Measurements from ENCODE around the gene ARL2.

Gene ARL2

DNA sequence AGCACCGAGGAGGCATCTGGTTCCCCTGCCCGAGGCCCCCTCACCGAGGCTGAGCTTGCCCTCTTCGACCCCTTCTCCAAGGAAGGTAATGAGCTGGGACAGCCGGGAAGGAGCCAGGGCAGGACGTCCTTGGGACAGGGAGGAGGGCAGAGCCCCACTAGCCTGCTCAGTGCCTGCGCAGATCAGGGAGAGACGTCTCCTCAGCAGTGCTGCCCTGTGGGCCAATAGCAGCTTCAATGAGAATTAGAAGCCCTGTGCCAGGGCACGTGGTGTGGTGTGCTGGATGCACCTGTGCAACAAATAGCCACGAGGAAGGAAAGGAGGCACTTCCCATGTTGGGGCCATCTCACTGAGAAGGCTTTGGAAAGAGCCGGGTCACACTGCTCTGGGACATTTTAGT is 21.6 kb downstream of the ARL2 start:
- no peak for DNase-seq
- in situ Hi-C loops (cut with HindIII; ENCODE audit: low pct_ligation_motif_present, low sequenced_read_pairs): no loop called here
- no peak overlapping the region for H3K4me3 ChIP-seq (ENCODE audit: low read depth, low read length)
- TF ChIP-seq, protein P1, sequence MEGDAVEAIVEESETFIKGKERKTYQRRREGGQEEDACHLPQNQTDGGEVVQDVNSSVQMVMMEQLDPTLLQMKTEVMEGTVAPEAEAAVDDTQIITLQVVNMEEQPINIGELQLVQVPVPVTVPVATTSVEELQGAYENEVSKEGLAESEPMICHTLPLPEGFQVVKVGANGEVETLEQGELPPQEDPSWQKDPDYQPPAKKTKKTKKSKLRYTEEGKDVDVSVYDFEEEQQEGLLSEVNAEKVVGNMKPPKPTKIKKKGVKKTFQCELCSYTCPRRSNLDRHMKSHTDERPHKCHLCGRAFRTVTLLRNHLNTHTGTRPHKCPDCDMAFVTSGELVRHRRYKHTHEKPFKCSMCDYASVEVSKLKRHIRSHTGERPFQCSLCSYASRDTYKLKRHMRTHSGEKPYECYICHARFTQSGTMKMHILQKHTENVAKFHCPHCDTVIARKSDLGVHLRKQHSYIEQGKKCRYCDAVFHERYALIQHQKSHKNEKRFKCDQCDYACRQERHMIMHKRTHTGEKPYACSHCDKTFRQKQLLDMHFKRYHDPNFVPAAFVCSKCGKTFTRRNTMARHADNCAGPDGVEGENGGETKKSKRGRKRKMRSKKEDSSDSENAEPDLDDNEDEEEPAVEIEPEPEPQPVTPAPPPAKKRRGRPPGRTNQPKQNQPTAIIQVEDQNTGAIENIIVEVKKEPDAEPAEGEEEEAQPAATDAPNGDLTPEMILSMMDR (IDR thresholded peaks at IDR 0.05; ENCODE audit: low read depth, low read length, missing control alignments): no peak
- no peaks in the 10 kb centered on the region for H3K27me3 ChIP-seq (replicated peaks)
- H3K36me3 ChIP-seq (replicated peaks): peaks cover 12% of the 10 kb centered on the region
- no peak overlapping the region for H3K27ac ChIP-seq

DNA sequence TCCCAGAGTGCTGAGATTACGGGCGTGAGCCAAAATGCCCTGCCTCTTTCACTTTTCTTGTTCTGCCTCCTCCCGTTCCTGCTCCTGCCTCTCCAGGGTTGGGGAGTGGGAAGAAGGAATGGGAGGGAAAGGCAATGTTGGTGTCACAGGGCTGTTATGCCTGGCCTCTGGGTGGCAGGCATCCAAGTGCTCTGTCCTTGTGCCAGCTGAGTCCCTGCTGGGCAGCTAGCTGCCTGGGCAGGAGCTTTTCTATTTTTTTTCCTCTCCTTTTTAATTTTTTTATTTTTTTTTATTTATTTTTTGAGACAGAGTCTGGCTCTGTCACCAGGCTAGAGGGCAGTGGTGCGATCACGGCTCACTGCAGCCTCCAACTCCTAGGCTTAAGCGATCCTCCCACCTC is 23.0 kb downstream of the ARL2 start:
- Histone ChIP-seq H3K27me3 (replicated peaks) (no peaks in the 10 kb centered on the region), H3K27ac (no peak overlapping the region), H3K4me3 (ENCODE audit: low read depth, low read length) (no peak overlapping the region), H3K36me3 (replicated peaks) (peaks cover 12% of the 10 kb centered on the region)
- in situ Hi-C loops (cut with HindIII; ENCODE audit: low pct_ligation_motif_present, low sequenced_read_pairs): no loop called here
- TF ChIP-seq, protein P1 (IDR thresholded peaks at IDR 0.05; ENCODE audit: low read depth, low read length, missing control alignments): no peak
- no peak for DNase-seq

DNA sequence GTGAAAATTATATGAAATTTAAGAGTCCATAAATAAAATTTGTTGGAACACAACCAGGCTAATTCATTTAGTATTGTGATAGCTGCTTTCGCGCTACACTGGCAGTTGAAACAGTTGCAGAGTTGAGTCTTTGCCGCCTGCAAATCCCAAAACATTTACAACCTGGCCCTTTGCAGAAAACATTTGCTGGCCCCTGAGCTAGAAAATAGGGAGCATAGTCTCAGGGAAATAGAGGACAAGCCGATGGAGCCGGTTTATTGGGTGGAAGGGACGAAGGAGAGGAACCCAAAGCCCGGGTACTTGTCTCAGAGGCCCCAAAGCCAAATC is 26.5 kb downstream of the ARL2 start:
- DNase-seq: no peak
- TF ChIP-seq, protein P1 (IDR thresholded peaks at IDR 0.05; ENCODE audit: low read depth, low read length, missing control alignments): no peak
- H3K27ac ChIP-seq: peak overlapping the region; percentile 66
- H3K27me3 ChIP-seq (replicated peaks): no peaks in the 10 kb centered on the region
- in situ Hi-C loops (cut with HindIII; ENCODE audit: low pct_ligation_motif_present, low sequenced_read_pairs): no loop called here
- peaks cover 6% of the 10 kb centered on the region for H3K36me3 ChIP-seq (replicated peaks)
- peak overlapping the region; percentile 67 for H3K4me3 ChIP-seq (ENCODE audit: low read depth, low read length)

DNA sequence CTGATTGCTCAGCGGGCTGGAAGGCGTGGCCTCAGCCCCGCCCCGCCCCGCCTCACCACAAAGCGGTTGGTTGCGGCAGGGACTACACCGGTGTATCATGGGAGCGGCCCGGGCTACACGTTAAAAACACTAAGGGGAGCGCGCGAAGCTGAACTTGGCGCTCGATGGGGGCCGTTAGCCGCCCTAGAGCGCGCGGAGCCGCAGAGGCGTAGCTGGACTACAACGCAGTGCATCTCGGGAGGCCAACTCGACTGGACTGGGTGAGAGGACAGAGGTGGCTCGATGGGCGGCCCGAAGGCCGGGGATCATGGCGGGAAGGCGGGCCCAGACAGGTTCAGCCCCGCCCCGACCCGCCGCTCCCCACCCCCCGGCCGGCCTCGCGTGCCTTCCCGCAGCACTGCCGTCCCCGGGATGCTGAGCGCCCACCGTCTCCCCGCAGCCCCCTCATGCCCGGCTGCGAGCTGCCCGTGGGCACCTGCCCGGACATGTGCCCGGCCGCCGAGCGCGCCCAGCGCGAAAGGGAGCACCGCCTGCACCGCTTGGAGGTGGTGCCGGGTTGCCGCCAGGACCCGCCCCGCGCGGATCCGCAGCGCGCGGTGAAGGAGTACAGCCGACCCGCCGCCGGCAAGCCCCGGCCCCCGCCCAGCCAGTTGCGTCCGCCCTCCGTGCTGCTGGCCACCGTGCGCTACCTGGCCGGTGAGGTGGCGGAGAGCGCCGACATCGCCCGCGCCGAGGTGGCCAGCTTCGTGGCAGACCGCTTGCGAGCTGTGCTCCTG is 27.1 kb downstream of the ARL2 start, which contains the start of gene SAC3D1:
SAC3D1 (plus strand) TSS at position 364 of the 776 bp plus-strand sequence; CDS start at position 447, 83 bp downstream.
- no peaks in the 10 kb centered on the region for H3K27me3 ChIP-seq (replicated peaks)
- peaks cover 6% of the 10 kb centered on the region for H3K36me3 ChIP-seq (replicated peaks)
- H3K27ac ChIP-seq: peak within 1 kb of the TSS; percentile 66
- DNase-seq: peak; percentile 81
- in situ Hi-C loops (cut with HindIII; ENCODE audit: low pct_ligation_motif_present, low sequenced_read_pairs): no loop called here
- TF ChIP-seq, protein P1 (IDR thresholded peaks at IDR 0.05; ENCODE audit: low read depth, low read length, missing control alignments): no peak
- H3K4me3 ChIP-seq (ENCODE audit: low read depth, low read length): peak within 1 kb of the TSS; percentile 67

GRCh38 chr11:65042891-65043290 is 28.9 kb downstream of the ARL2 start:
- H3K27ac ChIP-seq: no peak overlapping the region
- in situ Hi-C loops (cut with HindIII; ENCODE audit: low pct_ligation_motif_present, low sequenced_read_pairs): no loop called here
- H3K4me3 ChIP-seq (ENCODE audit: low read depth, low read length): no peak overlapping the region
- peaks cover 6% of the 10 kb centered on the region for H3K36me3 ChIP-seq (replicated peaks)
- no peaks in the 10 kb centered on the region for H3K27me3 ChIP-seq (replicated peaks)
- TF ChIP-seq, protein P1 (IDR thresholded peaks at IDR 0.05; ENCODE audit: low read depth, low read length, missing control alignments): no peak
- DNase-seq: no peak
